Activated CD4-positive, alpha-beta T cell treated with anti-CD3 and anti-CD28 coated beads for 36 hours (primary cell): ENCODE results near the gene LY6G6D. TPM values are rescaled to one million over a fixed set of nuclear protein-coding genes. Genes with fewer than 3 reads are reported as not detected.

ENCODE experiments used
- ATAC-seq: fragments of 200-7000 bp; cut with Tn5 transposase; one replicate; pipeline ENCODE4 v1.10.0; 2021; ENCODE audit warnings: mild to moderate bottlenecking, moderate library complexity
- CTCF ChIA-PET: fragments of 350-600 bp; sonication (Branson Sonifier 250); formaldehyde crosslinking; loops from one replicate; lab custom pipeline; 2021; ENCODE audit warnings: antibody characterized with exemption; lab: Charles Lee
- POLR2A ChIA-PET: fragments of 350-600 bp; sonication (Branson Sonifier 250); formaldehyde crosslinking; loops from one replicate; lab custom pipeline; 2021; ENCODE audit warnings: antibody characterized with exemption, inconsistent platforms; lab: Charles Lee
- DNase-seq: peaks from one replicate; pipeline ENCODE4 v3.0.0-alpha.2; 2020
- H3K27ac Mint-ChIP-seq: one replicate; pipeline ENCODE4 v1.8.0; 2021; ENCODE audit warnings: mixed read lengths
- H3K27me3 Mint-ChIP-seq: one replicate; pipeline ENCODE4 v1.8.0; 2021; ENCODE audit warnings: mixed read lengths
- H3K36me3 Mint-ChIP-seq: one replicate; pipeline ENCODE4 v1.8.0; 2021; ENCODE audit warnings: low read depth, mixed read lengths
- H3K4me1 Mint-ChIP-seq: one replicate; pipeline ENCODE4 v1.8.0; 2021; ENCODE audit warnings: mixed read lengths
- H3K4me3 Mint-ChIP-seq: one replicate; pipeline ENCODE4 v1.8.0; 2021; ENCODE audit warnings: mild to moderate bottlenecking, moderate library complexity, mixed read lengths
- H3K9me3 Mint-ChIP-seq: one replicate; pipeline ENCODE4 v1.8.0; 2021; ENCODE audit warnings: low read depth, mixed read lengths
- intact Hi-C, 2 experiments: fragments of 100-400 bp; cut with DNase I in 1 of 2; cut with micrococcal nuclease in 1 of 2; formaldehyde crosslinking; loops; one replicate each; pipeline versions ENCODE4 v1.14.2 to v1.15.1; 2022 to 2024; cut with DNase I, micrococcal nuclease
- total RNA-seq, 2 experiments: library from RNA; stranded (reverse); gene quantifications; one replicate each; pipeline ENCODE4 v1.2.3, GENCODE V29; 2021

Gene LY6G6D
- total RNA-seq, 2 experiments from 2014 or later = not detected

GRCh38 chr6:31681135-31681671 lies 33.9 kb upstream of the LY6G6D start:
- ChIA-PET CTCF (interaction anchor here (0.7 to 1.0 kb wide), 7 partner anchors 26 to 241 kb away, joined by 3 to 4 read pairs (median 4); no protein-coding TSS in a partner anchor), POLR2A (interaction anchor here (0.5 to 0.8 kb wide), 2 partner anchors 39 to 145 kb away, joined by 3 read pairs; no protein-coding TSS in a partner anchor)
- no peaks in the 10 kb centered on the region for H3K36me3 Mint-ChIP-seq
- ATAC-seq = peak; percentile 76
- H3K27me3 Mint-ChIP-seq = no peaks in the 10 kb centered on the region
- intact Hi-C loops = loop anchor here (1.0 to 10.0 kb wide), 7 partner anchors 22 to 276 kb away; partner anchors contain the start of genes NELFE (in 2 of the 2), SKIC2 (in 2 of the 2), ABHD16A (in 1 of the 2) and DDAH2 (in 1 of the 2)
- peak overlapping the region; percentile 49 for H3K27ac Mint-ChIP-seq
- H3K4me1 Mint-ChIP-seq = peaks cover 15% of the 10 kb centered on the region
- peak; percentile 72 for DNase-seq
- peak overlapping the region; percentile 66 for H3K4me3 Mint-ChIP-seq
- no peaks in the 10 kb centered on the region for H3K9me3 Mint-ChIP-seq

DNA sequence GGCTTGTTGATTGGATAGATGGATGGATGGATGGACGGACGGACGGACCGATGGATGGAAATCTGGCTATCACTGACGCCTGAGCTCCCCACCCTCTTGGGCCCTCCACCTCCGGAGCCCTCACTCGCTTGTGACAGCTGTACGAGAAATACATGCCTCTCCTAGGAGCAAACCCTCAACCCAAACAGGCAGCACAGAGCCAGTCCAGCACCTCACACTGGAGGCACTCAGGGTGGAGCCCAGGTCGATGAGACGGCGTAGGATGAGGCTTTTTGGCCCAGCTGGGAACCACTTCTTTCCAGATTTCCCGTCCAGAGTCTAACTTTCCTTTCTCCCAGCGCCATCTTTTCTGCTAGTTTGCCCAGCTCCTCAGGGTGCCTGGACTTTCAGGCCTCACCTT lies 31.6 kb upstream of the LY6G6D start:
- H3K27me3 Mint-ChIP-seq = no peaks in the 10 kb centered on the region
- ChIA-PET POLR2A (no interaction called here), CTCF (interaction anchor here (0.6 to 1.6 kb wide), 3 partner anchors 86 to 163 kb away, joined by 3 to 5 read pairs (median 4); no protein-coding TSS in a partner anchor)
- ATAC-seq (no peak), DNase-seq (no peak)
- no peaks in the 10 kb centered on the region for H3K9me3 Mint-ChIP-seq
- peaks cover 15% of the 10 kb centered on the region for H3K4me1 Mint-ChIP-seq
- H3K4me3 Mint-ChIP-seq = no peak overlapping the region
- intact Hi-C loops = loop anchor here (5.0 to 10.0 kb wide), 3 partner anchors 179 to 274 kb away; partner anchors contain the start of genes NELFE (in 2 of the 2), SKIC2 (in 2 of the 2) and NEU1 (in 1 of the 2)
- H3K36me3 Mint-ChIP-seq = peaks cover 8% of the 10 kb centered on the region
- no peak overlapping the region for H3K27ac Mint-ChIP-seq

DNA sequence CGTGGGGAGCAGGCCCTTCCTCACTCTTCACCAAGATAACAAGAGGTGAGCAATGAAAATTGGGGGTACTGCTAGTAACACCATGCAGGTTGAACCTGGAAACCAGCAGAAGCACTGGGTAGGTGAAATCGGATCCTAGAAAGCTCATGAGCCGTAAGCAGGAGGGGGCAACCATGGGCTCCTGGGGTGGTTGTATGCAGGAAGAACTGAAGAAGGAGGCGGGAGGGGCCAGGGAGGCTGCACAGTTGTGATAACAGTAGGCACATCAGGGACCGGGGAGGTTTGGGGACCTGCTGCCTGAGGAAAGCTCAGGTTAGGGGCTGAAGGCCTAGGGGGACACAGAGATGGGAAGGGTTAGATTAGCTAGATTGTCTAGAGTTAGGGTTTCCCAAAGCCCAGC lies 28.7 kb upstream of the LY6G6D start:
- Mint-ChIP-seq H3K4me1 (peaks cover 9% of the 10 kb centered on the region), H3K27ac (no peak overlapping the region)
- CTCF ChIA-PET = interaction anchor here (0.6 kb wide), 1 partner anchor 146 kb away, joined by 3 read pairs; no protein-coding TSS in a partner anchor

DNA sequence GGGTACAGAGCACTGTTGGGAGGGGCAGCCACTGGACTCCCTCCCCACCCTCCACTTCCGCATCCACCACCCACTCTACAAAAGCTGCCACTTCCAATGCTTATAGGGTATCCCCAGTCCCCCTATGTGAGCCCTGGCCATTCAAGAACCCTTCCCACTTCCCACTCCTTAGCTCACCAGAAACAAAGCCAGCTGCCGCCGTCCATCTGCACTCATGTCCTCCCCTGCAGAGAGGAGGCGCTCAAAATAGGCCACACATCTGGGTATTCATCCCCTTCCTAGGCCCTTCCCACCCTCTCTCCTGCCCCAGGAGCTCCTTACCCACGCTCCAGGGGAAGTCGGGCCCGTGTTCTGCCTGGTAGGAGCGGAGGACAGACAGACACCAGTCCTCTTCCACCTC lies 27.8 kb upstream of the LY6G6D start:
- Mint-ChIP-seq H3K4me3 (no peak overlapping the region), H3K4me1 (peaks cover 7% of the 10 kb centered on the region), H3K36me3 (peaks cover 12% of the 10 kb centered on the region), H3K9me3 (no peaks in the 10 kb centered on the region), H3K27ac (no peak overlapping the region), H3K27me3 (no peaks in the 10 kb centered on the region)
- no peak for DNase-seq
- intact Hi-C loops = loop anchor here in 1 of 2 experiments (10.0 kb wide), 1 partner anchor 267 kb away; the partner anchor contains the start of genes NELFE and SKIC2
- POLR2A ChIA-PET = interaction anchor here (0.6 kb wide), 1 partner anchor 271 kb away, joined by 4 read pairs; the partner anchor contains the start of genes NELFE and SKIC2
- CTCF ChIA-PET = no interaction called here
- no peak for ATAC-seq

More for the DNA sequence above, 28.7 kb upstream of the LY6G6D start:
- Mint-ChIP-seq H3K36me3 (peaks cover 12% of the 10 kb centered on the region), H3K27me3 (no peaks in the 10 kb centered on the region), H3K4me3 (no peak overlapping the region), H3K9me3 (no peaks in the 10 kb centered on the region)
- POLR2A ChIA-PET = interaction anchor here (0.7 kb wide), 1 partner anchor 25 kb away, joined by 3 read pairs; no protein-coding TSS in a partner anchor
- intact Hi-C loops = loop anchor here in 1 of 2 experiments (10.0 kb wide), 1 partner anchor 268 kb away; the partner anchor contains the start of genes NELFE and SKIC2
- no peak for DNase-seq
- no peak for ATAC-seq

GRCh38 chr6:31687860-31688693 lies 27.1 kb upstream of the LY6G6D start:
- H3K36me3 Mint-ChIP-seq = peaks cover 17% of the 10 kb centered on the region
- H3K27me3 Mint-ChIP-seq = no peaks in the 10 kb centered on the region
- no peaks in the 10 kb centered on the region for H3K9me3 Mint-ChIP-seq
- ATAC-seq = no peak
- CTCF ChIA-PET = no interaction called here
- H3K4me1 Mint-ChIP-seq = peaks cover 7% of the 10 kb centered on the region
- no peak for DNase-seq
- POLR2A ChIA-PET = no interaction called here
- H3K4me3 Mint-ChIP-seq = no peak overlapping the region
- no peak overlapping the region for H3K27ac Mint-ChIP-seq
- intact Hi-C loops = loop anchor here in 1 of 2 experiments (10.0 kb wide), 1 partner anchor 267 kb away; the partner anchor contains the start of genes NELFE and SKIC2

GRCh38 chr6:31689249-31690110 lies 25.7 kb upstream of the LY6G6D start:
- Mint-ChIP-seq H3K4me3 (no peak overlapping the region), H3K27ac (no peak overlapping the region), H3K9me3 (no peaks in the 10 kb centered on the region), H3K36me3 (peaks cover 24% of the 10 kb centered on the region), H3K4me1 (peaks cover 7% of the 10 kb centered on the region), H3K27me3 (no peaks in the 10 kb centered on the region)
- ChIA-PET CTCF (interaction anchor here (0.7 to 1.6 kb wide), 6 partner anchors 11 to 173 kb away, joined by 3 to 6 read pairs (median 4); no protein-coding TSS in a partner anchor), POLR2A (no interaction called here)
- intact Hi-C loops = loop anchor here in 1 of 2 experiments (10.0 kb wide), 1 partner anchor 265 kb away; the partner anchor contains the start of genes NELFE and SKIC2
- DNase-seq (peak; percentile 35), ATAC-seq (no peak)

DNA sequence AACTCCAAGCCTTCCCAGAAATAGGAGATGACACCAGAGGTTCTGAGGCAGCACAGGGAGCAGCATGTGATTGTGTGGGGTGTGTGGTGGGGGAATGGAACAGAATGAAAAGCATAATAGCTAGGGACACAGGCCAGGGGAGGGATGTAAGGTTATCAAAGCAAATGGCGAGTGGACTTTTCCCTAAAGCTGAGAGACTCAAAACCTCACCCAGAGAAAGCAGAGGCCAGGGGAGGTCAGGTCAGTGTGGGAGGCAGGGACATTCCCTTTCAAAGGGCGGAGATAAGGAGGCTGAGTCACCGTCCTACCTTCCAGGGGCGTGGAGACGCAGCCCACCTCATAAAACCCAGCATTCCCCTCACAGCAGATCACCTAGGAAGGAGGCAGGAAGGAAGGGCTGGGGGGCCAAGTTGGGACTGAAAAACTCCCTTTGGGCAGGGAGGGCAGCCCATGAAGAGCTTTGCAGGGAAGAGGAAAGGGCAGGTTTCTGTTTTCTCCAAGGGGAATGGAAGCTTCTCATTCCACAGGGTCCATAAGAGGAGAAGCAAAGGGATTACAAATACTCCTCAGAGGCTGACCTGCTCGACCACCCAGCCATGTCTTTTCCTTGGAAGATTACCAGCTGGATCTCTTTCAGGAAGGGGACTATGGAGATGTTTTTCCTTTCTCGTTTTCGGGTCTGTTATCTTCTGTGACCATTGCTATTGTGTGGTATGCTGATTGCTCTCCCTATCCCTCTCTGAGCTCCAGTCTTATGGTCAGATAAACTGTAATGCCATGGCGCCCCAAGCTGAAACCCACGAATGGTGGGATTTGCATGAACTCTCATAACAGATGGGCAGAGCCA lies 24.7 kb upstream of the LY6G6D start:
- Mint-ChIP-seq H3K36me3 (peaks cover 24% of the 10 kb centered on the region), H3K9me3 (no peaks in the 10 kb centered on the region), H3K27me3 (no peaks in the 10 kb centered on the region), H3K4me3 (no peak overlapping the region), H3K27ac (peak overlapping the region; percentile 69), H3K4me1 (peaks cover 7% of the 10 kb centered on the region)
- intact Hi-C loops = no loop called here
- POLR2A ChIA-PET = no interaction called here
- ATAC-seq = no peak
- DNase-seq = no peak
- CTCF ChIA-PET = interaction anchor here (0.6 to 1.7 kb wide), 14 partner anchors 10 to 248 kb away, joined by 3 to 6 read pairs (median 4); partner anchors contain the start of genes LSM2, LY6G5B and TNF

- peaks cover 25% of the 10 kb centered on the region for H3K36me3 Mint-ChIP-seq
- POLR2A ChIA-PET = no interaction called here
These were observed 24.1 kb upstream of the LY6G6D start for GRCh38 chr6:31691078-31691463.

DNA sequence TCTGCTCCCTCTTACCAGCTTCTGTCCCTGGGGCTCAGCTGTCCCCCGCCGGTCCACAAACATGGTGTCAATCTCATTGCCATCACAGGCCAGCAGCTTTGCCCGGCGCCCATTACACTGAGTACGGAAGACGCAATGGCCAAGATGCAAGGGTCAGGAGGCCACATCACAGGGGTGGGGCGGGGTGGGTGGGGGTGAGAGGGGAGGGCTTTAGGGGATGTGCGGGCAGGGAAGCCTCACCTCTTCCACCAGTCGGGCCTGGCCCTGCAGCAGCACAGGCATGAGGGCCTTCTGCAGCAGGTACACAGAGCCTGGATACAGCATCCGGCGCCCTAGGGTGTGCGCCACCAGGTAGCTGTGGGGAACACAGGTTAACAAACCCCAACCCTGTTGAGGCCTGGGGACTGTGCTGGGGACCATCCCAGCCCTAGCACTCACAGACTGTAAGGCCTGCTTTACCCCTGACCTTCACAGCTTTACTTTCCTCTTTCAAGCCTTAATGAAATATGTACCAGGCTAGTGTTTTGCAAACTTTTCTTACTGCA lies 23.5 kb upstream of the LY6G6D start:
- Mint-ChIP-seq H3K27ac (no peak overlapping the region), H3K27me3 (no peaks in the 10 kb centered on the region), H3K36me3 (peaks cover 25% of the 10 kb centered on the region), H3K4me3 (no peak overlapping the region), H3K9me3 (no peaks in the 10 kb centered on the region), H3K4me1 (peaks cover 7% of the 10 kb centered on the region)
- DNase-seq (no peak), ATAC-seq (no peak)
- ChIA-PET POLR2A (no interaction called here), CTCF (interaction anchor here (1.1 to 1.7 kb wide), 4 partner anchors 9 to 138 kb away, joined by 3 to 6 read pairs (median 4); no protein-coding TSS in a partner anchor)
- intact Hi-C loops = no loop called here

More at GRCh38 chr6:31691078-31691463, 24.1 kb upstream of the LY6G6D start:
- no peaks in the 10 kb centered on the region for H3K9me3 Mint-ChIP-seq
- H3K27me3 Mint-ChIP-seq = no peaks in the 10 kb centered on the region
- DNase-seq (no peak), ATAC-seq (no peak)
- H3K4me1 Mint-ChIP-seq = peaks cover 7% of the 10 kb centered on the region
- intact Hi-C loops = no loop called here
- no peak overlapping the region for H3K4me3 Mint-ChIP-seq
- CTCF ChIA-PET = interaction anchor here (0.6 to 1.7 kb wide), 10 partner anchors 9 to 200 kb away, joined by 3 to 6 read pairs (median 4); partner anchors contain the start of genes LSM2, LY6G5B and TNF
- no peak overlapping the region for H3K27ac Mint-ChIP-seq
